ENCODE results near the gene WWC1.
"Not testable (repeated sequence)": the region's sequence is repeated elsewhere in the genome, so short reads cannot be mapped to it uniquely, and the experiment has no call there.

The WWC1 gene

DNA sequence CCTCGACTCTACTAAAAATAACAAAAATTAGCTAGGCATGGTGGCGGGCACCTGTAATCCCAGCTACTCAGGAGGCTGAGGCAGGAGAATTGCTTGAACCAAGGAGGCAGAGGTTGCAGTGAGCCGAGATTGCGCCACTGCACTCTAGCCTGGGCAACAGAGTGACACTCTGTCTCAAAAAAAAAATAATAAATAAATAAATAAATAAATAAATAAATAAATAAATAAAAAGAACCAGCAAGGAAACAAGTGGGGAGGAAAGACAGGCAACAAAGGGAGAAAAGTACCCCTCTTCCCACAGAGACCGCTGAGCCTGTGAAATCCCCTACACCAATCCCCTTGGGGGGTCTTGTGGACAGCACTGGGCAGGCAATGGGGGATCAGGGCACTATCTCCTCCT, 4.6 kb upstream of the WWC1 start:
- DNase-seq, result not testable (repeated sequence)

DNA sequence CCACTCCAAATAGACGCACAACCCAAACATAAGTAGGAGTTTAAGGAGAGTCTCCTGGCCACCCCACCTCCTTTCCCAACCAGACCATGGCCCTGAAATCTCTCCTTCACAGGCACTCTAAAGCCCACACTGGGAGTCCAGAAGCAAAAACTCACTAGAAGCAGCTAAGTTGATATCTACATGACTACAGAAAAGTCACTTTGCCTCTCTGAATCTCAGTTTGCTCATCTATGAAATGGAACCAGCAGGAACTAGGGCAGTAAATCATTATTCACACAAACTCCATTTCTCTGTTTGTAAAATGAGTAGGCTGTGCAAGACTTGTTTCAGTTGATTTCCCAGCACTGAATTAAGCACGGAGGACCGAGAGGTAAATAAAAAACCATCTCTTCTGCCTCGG, 4.1 kb upstream of the WWC1 start:
- no peak for DNase-seq

DNA sequence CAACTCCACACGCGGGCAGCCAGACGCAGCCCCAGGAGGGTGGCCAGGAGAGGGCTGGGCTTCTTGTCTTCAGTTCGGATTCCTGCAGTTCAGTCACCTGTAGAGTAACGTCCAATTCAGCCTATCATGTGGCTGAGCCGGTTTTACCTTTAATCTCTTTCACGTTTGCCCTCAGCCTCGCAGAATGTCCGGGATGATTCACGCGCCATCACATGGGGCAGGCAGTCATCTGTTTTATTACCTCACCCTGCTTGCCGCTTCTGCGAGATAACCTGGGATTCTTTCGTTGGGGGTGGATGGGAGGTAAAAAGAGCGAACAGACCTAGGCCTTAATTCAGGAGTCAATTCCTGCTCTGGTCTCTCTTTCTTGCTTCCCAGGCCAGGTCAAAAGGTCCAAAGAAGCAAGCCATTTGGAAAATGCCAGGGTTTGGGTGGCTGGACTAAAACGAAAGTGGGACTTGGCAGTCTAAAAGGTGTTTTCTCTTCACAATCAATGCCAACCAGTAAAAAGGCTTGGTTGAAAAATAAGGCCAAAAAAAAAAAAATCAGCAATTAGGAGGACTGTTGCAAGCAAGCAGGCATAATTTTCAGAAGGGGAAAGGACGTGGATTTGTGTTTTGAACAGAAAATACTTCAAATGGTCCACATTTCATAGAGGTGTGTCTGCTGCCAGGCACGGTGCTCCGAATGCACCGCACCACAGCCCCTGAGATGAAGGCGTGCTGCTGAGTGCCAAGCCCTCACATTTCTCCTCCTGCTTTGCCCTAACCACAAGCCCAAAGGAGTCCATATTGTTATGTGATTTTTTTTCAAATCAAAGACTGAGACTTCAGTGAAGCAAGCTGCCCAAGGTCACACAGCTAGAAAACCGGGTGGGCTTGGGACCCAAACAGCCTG, 2.8 kb upstream of the WWC1 start:
- no peak for DNase-seq

DNA sequence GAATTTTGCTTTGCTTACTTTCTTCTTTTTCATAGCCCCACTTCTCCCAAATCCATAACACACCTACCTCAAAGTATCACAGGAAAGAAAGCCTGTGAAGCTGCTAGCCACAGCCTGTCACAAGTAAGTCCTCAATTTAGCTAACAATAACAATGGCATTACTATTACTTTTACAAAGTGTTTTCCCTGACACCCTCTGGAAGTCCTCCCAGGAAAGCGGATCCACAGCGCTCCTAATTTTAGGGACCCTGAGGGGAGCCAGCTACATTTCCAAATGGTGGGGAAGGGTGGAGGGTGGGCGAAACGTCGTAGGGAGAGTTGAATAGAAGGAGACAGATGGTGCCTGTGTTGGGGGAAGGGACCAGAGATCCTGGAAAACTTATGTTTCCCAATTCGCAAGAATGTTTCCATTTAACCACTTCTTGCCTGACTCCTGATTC, 523 bp upstream of the WWC1 start:
- DNase-seq, result no peak

DNA sequence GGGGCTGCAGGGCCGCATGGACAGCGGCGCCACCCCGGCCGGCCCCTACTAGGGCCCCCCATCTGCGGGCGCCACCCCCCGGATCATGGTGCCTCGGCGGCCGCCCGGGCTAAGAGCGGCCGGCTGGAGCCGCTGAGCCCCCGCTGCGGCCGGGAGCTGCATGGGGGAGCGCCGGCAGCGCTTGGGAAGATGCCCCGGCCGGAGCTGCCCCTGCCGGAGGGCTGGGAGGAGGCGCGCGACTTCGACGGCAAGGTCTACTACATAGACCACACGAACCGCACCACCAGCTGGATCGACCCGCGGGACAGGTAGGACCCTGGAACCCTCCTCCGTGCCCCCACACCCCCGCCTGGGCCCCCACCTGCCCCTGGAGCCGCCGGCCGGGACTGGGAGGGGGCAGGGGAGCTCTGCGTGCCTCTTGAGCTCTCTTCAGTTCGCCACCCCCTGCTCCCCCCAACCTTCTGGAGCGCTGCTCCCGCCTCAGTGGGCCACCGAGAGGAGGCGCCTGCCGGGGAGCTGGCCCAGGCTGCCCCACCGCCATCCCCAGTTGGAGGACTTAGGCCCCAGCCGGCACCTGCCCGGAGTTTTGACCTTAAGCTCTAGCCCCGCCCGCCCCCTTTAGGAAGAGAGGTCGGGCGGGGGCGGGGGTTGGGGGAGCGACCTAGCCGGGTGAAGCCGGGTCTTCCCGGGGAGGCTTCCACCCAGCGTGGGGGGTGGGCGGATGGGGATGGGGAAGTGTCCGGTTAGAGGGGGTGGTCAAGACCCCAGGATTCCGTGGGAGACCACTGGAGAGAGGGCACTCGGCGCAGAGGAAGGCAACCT, 730 bp downstream of the WWC1 start:
- no peak for DNase-seq

DNA sequence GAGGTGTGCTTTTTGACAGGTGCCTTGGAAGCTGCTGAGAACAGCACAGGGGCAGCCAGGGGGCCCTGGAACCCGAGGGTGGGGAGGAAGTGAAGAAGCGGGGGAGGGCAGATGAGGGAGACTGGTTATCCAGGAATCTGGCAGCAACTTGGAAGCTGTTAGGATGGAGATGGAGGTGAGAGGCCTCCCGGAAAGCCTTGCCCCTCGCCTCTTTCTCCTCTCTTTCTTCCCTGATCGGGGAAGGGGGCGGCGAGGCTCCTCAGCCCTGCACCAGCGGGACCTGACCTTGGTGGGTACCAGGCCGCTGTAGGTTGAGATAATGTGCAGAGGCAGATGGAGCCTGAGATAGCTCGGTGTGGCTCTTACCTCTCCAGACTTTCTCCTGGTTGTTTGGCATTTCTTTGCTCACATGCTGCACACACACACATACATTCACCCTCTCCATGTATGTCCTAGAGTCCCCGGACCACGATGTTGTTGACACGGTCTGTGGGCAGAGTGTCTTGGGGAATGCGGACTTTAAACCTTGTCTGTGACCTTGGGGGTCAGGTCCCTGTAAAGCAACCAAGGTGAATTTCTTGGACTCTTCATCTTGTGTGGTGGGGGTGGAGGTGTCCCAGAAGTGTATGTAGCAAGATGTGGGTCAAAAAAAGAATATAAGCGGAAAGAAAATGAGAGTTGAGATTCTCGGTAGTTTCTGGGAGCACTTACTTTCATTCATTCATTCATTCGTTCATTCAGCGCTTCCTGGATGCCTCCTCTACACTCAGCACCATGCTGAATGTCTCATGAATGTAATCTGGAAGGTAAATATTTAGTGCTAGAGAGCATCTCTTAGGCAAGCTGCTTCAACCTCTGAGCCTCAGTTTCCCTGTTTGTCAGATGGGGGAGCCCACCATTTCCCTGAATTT, 1.6 kb downstream of the WWC1 start:
- DNase-seq, result no peak

DNA sequence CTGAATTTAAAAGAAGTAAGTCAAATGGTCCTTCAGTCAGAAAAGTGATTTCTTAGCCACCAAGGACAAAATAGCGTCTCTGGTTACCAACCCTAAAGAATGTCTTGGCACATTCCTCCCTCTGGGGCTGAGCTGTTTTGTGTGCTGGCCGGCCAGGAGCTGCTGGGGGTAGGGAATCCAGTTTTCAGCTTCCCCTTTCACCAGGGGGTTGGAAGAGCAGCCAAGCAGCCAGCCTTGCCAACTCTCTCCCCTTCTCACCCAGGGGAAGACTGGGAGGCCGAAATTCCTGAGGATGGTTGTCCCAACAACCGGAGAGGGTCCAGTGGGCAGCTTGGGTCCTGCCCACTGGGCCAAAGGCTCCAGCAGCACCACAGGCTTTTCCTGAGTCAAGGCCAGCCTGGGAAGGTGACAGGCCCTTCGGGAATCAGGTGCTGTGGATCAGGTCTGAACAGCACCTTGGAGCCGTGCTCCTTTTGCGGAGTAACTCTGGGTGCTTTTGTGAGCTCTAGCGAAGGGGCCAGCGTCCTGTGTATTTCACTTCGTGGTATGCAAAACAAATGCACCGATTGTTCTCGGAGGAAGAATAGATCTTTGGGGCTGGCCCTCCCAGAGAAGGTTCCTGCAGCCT, 4.2 kb downstream of the WWC1 start:
- no peak for DNase-seq

DNA sequence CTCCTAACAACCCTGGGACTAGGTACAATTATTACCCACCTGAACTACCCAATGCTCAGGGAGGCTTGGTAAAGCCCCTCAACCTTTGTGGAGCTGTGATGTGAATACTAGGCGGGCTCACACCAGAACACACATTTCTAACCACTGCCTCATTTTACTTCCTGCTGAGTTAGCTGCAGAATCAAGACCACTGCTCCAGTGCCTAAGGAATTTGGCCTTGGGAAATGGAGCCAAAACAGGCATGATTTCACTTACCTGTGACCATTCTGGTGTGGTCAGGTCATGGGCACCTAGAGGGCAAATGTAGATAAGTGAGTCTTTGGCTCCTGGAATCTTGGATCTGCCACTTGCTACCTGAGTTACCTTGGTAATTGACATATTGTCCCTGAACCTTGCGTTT, 5.2 kb downstream of the WWC1 start:
- no peak for DNase-seq

DNA sequence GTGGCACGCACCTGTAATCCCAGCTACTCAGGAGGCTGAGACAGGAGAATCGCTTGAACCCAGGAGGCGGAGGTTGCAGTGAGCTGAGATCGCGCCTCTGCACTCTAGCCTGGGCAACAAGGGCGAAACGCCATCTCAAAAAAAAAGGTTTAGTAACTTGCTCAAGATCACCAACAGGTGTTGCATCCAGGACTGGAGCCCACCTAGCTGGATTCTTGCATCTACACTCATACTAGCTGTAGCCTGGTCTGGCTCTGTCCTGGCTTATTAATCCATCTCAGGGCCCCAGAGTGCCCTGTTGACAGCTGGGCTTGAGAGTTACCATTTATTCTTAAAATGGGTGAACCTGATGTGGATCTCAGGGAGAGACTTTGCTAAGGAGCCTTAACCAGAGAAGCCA, 7.5 kb downstream of the WWC1 start:
- DNase-seq, result no peak

DNA sequence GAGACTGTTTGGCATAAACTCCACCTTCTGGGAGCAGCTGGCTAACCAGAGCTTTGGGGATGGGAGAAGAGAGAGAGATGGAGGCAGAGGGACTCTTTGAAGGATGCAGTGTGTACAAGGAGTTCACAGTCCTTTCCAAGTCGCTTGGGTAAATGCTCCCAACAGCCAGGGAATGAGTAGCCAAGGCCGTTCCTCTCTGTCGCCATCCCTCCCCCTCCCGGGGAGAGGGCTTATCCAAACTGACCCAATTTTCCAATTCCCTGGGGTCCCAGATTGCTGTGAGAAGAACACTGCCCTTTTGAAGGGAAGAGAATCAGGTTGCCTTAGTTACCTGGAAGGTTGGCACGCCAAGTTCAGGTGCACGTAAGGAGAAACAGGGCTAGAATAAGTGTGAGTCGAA, 7.9 kb downstream of the WWC1 start:
- DNase-seq, result no peak

DNA sequence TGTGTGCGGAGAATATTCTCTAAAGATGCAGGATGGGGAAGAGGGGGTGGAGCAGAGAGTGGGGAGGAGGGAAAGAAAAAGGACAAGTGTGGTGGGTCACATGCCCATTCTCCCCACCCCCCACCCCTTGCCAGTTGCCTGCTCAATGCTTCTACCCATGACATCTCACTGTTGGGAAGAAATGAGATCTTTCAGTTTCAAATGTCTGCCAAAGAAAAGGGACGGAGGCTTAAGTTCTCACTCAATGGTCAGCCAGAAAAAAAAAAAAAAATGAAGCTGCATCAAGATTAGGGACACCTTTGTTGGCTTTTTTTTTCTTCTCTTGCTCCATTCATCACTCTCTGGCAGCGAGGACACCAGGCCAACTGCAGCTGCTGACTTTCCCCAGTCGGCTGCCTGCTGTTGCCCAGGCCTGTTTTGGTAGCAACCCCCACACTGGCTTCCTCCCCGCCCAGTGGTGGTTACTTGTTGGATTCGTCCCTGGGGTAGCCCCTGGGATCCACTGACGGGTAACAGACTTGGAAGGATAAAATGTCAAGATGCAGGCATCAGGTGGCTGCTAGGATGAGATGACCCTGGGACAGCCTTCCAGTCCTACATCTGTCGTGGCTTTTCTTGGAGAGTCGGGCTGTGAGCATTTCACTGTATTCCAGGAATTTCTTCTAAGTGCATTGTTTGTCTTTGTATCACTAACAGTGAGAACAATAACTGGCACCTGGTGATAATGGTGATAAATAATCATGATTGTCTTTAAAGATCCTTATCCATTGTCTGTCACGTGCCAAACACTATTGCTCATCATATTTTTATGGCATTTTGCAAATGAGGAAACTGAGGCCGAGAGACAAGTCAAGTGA, 9.1 kb downstream of the WWC1 start:
- DNase-seq, result no peak

DNA sequence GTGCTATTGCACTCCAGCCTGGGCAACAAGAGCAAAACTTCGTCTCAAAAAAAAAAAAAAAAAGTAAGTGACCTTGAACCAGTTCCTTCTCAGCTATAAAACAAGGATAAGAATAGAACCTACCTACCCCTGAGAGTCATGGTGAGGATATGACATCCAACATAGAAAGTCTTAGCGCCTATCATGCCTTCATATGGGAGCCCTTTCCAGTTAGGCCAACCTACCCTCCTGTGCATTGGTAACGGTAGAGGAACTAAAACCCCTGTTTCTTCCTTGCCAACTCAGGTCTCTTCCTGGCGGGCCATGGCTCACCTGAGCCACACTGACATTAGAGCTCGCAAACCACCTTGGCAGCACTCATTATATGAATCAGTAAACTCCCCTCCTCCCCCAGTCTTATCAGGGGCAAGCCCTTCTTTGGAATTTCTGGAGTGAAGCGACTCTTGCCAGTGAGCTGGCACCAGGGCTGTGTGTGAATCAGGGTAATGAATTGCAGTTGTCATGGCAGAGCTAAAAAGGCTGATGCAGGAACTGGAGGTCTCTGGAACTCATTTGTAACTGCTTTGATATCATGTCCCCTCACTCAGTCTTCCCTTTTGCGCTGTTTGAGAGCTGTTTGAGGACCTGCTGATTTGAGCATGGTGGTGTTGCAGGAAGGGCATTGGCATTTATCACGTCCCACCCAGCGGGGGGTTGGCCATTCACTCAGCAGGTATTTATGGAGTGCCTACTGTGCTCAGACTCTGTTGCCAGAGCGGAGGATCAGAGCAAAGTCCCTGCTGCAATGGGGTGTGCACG, 10.3 kb downstream of the WWC1 start:
- DNase-seq, result no peak

DNA sequence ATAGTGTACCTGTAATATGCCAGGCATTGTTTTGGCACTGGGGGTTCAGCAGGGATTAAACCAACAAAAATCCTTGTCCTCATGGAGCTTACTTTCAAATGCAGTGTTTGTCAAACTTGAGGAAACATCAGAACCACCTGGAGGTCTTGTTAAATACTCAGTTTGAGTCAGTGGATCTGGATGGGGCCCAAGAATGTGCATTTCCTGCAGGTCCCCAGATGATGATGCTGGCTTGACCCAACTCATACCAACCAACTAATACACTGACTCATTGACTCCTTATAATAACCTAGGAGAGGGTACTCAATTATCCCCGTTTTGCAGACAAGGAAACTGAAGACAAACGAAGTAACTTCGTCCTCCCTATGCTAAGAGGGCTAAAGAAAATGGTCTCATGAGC, 11.3 kb downstream of the WWC1 start:
- DNase-seq, result no peak

DNA sequence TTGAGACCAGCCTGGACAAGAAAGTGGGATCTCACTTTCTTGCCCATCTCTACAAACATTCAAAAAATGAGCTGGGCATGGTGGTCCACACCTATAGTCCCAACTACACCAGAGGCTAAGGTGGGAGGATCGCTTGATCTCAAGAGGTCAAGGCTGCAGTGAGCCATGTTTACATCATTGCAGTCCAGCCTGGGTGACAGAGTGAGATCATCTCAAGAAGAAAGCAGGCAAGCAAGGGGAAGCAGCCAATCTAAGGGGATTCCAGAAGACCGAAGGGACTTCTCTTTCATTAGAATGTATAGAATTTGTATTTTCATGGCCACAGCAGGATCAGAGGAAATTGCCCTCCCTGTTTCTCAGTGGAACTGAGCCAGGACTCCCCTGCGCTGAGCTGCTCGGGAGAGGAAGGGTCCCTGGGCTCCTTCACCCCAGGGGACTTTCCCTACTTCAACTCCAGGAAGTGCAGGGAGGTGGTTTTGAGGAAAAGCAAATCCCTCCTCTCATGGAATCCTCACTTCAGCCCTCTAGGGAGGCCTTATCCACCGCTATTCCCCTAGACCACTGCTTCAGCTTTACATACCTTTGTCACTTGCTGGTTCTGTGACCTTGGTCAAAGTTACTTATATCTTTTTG, 12.1 kb downstream of the WWC1 start:
- DNase-seq, result no peak

DNA sequence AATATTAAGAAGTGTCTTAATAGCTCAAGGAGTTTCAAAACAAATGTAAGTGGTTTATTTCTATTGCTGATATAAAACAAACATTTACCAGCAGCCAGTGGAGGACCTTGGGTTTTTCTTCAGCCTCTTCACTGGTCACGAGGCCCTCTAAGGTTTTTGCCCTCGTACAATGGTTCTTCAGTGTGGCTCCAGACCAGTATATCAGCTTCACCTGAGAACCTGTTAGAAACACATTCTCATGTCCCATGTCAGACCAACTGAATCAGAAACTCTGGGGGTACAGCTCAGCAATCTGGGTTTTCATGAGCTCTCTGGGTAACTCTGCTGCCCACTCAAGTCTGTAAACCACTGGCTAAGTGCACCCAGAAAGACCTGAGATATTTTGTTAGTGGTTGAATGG, 12.9 kb downstream of the WWC1 start:
- DNase-seq, result no peak

DNA sequence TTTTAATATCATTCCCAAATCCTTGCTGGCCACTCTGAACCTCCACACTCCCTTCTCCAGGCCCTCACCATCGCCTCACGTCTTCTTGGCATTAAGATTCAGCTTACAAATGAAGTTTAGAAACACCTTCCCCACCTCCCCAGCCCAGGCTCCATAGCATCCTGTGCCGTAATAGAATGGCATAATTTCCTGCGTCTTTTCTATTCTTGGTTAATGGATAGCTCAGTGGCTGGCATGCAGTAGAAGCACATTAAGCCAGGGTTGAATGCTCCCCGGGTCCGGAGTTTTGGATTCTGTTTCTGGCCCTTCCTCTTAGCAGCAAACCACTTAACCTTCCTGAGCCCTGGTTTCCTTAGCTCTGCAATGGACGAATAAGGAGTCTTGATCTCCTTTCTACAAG, 13.8 kb downstream of the WWC1 start:
- DNase-seq, result no peak

DNA sequence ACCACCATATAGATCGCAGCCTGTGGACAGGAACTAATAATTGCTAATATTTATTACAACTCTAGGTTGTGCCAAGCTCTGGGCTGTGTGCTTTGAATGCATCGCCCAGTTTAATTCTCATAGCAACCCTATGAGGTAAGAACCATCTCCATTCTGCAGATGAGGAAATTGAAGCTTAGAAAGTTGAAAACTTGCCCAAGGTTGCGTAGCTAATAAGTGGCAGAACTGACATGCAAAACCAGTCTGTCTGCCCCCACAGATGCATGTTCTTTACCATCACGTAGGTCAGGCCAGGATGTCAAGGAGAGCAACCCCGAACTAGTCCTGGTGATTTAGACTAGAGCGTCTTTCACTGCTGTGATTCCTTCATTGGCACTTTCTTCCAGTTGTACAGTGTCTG, 15.6 kb downstream of the WWC1 start:
- no peak for DNase-seq

DNA sequence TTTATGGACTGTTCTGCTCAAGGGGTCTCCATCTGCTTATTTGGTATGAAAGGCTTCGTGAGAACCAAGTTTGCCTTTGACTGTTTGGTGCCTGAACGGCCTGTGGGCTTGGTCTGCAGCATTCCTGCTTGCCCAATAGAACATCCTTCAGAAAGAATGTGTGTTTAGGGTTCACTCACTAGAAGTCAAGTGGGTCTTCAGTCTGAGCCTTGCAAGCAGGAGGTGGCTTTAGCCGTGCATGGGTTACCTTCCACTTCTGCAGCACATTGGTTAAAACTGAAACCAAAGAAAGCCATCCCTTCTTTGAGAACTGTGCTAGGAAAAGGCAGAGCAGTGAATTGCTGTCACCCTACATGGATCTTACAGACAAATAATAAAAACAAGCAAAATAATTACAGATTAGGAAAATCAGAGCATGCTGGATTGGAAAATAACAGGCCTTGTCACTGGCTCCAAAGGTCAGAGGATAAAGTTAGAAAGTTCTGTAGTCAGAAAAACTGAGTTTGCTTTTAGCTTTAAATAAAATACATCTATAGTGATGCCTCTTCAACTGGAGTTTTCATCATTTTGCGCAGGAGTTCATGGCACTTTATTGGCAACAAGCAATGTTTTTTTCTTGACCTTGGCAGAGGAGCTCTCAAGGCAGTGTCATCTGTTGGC, 16.6 kb downstream of the WWC1 start:
- no peak for DNase-seq

DNA sequence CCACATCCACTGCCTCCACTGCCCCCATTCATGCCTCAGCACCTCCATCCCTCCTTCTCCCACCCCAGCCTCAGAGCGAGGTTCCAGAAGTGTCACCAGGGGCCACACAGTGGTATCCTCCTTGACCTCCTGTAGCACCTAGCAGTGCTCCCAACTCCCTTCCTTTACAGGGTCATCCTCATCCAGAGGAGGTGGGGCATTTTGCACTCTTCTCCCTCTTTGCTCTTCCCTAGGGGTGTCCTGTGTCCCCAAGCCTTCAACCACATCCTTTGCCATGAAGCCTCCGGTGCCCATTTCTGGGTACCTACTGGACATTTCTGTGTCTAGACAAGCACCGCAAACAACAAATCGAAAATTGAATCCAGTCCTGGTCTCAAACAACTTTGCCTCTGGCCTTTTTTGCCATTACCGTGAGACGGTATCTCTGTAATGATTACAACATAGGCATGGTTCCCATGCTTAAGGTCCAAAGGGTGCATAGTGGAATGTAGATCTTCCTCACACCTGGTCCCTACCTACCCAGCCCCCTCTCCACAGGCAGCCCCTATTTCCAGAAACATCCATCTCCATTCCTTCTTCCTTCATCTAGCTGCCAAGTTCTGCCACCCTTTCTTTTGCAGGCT, 17.6 kb downstream of the WWC1 start:
- no peak for DNase-seq

All from CD4-positive, alpha-beta T cell treated with Interleukin-1 beta for 1 hour (primary cell).